ENCODE results near the gene CCR8. TPM values are rescaled to one million over a fixed set of nuclear protein-coding genes. Genes with fewer than 3 reads are reported as not detected.
"Not testable (repeated sequence)": the region's sequence is repeated elsewhere in the genome, so short reads cannot be mapped to it uniquely, and the experiment has no call there.

Gene CCR8
- total RNA-seq, 1 donor, result not detected

DNA sequence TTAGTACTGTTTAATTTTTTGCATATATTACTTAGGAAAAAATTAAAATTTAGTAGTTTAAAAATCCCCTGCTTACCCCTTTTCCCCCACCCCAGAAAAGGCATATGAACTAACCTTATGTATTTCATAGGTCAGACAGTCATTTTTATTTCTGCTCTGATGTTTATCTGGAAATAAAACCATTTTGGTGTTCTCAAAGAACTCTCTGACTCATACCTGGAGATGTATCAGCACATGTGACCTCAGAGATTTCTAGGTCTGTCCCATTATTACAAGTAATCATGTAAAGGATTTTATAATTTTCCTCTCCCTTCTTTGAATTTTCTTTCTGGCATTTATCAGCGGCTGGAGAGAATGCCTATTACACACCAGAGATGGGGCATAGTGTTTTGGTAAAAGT is 14.1 kb upstream of the CCR8 start:
- Histone ChIP-seq H3K27ac (ENCODE audit: low read depth, low read length) (no peak overlapping the region), H3K4me3 (ENCODE audit: insufficient read depth, low read length) (no peak overlapping the region), H3K79me2 (ENCODE audit: insufficient read depth, low read length) (no peaks in the 10 kb centered on the region), H3K27me3 (ENCODE audit: insufficient read depth, low read length) (no peaks in the 10 kb centered on the region), H2AFZ (ENCODE audit: low read length) (no peak overlapping the region), H3K4me2 (ENCODE audit: insufficient read depth, low read length) (no peak overlapping the region), H3K9me3 (ENCODE audit: low read depth, low read length) (no peaks in the 10 kb centered on the region), H3K36me3 (ENCODE audit: insufficient read depth, low read length) (no peaks in the 10 kb centered on the region), H4K20me1 (ENCODE audit: insufficient read depth, low read length) (no peaks in the 10 kb centered on the region), H3K4me1 (ENCODE audit: insufficient read depth, low read length) (no peaks in the 10 kb centered on the region)
- no peak for TF ChIP-seq CTCF (IDR thresholded peaks at IDR 0.05; ENCODE audit: extremely low read depth, low read depth, low read length)
- DNase-seq (ENCODE audit: insufficient read length, low spot score, missing footprints), result no peak

DNA sequence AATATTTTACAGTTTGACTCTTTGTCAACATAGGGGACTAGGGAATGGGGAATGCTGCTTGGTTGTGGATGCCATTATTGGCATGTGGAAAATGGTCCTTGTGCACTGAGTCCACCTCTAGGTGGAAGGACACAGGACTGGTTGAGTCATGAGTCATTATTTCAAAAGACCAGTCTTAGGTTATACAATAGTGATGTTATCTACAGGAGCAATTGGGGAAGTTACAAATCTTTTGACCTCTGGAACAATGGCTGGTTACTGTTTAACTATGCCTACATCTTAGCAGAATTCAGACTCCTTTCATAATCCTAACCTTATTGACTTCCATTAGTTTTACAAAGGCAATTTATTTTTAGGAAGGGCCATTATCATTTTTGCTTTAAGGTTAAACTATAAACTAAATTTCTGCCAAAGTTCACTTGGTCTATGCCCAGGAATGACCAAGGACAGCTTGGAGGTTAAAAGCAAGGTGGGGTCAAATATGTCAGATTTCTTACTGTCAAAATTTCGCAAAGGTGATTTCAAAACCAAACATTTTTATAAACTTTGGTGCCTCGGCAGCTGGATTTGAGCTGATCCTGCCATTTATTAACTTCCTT is 11.8 kb upstream of the CCR8 start:
- Histone ChIP-seq H3K4me1 (ENCODE audit: insufficient read depth, low read length) (no peaks in the 10 kb centered on the region), H2AFZ (ENCODE audit: low read length) (no peak overlapping the region), H3K36me3 (ENCODE audit: insufficient read depth, low read length) (no peaks in the 10 kb centered on the region), H4K20me1 (ENCODE audit: insufficient read depth, low read length) (no peaks in the 10 kb centered on the region), H3K4me3 (ENCODE audit: insufficient read depth, low read length) (no peak overlapping the region), H3K27ac (ENCODE audit: low read depth, low read length) (no peak overlapping the region), H3K9me3 (ENCODE audit: low read depth, low read length) (no peaks in the 10 kb centered on the region), H3K79me2 (ENCODE audit: insufficient read depth, low read length) (no peaks in the 10 kb centered on the region), H3K4me2 (ENCODE audit: insufficient read depth, low read length) (no peak overlapping the region), H3K27me3 (ENCODE audit: insufficient read depth, low read length) (no peaks in the 10 kb centered on the region)
- TF ChIP-seq CTCF (IDR thresholded peaks at IDR 0.05; ENCODE audit: extremely low read depth, low read depth, low read length), result no peak
- DNase-seq (ENCODE audit: insufficient read length, low spot score, missing footprints), result no peak

- Histone ChIP-seq H3K4me1 (ENCODE audit: insufficient read depth, low read length) (no peaks in the 10 kb centered on the region), H3K27me3 (ENCODE audit: insufficient read depth, low read length) (no peaks in the 10 kb centered on the region), H2AFZ (ENCODE audit: low read length) (no peak overlapping the region), H3K9me3 (ENCODE audit: low read depth, low read length) (no peaks in the 10 kb centered on the region), H3K4me3 (ENCODE audit: insufficient read depth, low read length) (no peak overlapping the region), H4K20me1 (ENCODE audit: insufficient read depth, low read length) (no peaks in the 10 kb centered on the region), H3K4me2 (ENCODE audit: insufficient read depth, low read length) (no peak overlapping the region), H3K36me3 (ENCODE audit: insufficient read depth, low read length) (no peaks in the 10 kb centered on the region), H3K27ac (ENCODE audit: low read depth, low read length) (no peak overlapping the region), H3K79me2 (ENCODE audit: insufficient read depth, low read length) (no peaks in the 10 kb centered on the region)
- no peak for TF ChIP-seq CTCF (IDR thresholded peaks at IDR 0.05; ENCODE audit: extremely low read depth, low read depth, low read length)
- no peak for DNase-seq (ENCODE audit: insufficient read length, low spot score, missing footprints)
These were observed 11.2 kb upstream of the CCR8 start for GRCh38 chr3:39318301-39318700.

DNA sequence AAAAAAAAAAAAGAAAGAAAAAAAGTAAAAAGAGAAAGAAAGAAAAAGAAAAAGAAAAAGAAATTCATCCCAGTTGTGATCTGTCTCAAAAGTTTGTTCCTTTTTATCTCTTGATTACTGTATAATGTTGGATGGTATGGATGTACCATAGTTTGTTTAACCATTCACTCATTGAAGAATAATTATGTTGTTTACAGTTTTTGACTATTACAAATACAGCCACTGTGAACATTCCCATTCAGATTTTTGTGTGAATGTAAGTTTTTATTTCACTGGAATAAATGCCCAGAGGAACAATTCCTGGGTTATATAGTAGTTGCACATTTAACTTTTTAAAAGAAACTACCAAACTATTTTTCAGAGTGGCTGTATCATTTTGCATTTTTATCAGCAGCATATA is 10.3 kb upstream of the CCR8 start:
- Histone ChIP-seq H4K20me1 (ENCODE audit: insufficient read depth, low read length) (no peaks in the 10 kb centered on the region), H2AFZ (ENCODE audit: low read length) (no peak overlapping the region), H3K4me2 (ENCODE audit: insufficient read depth, low read length) (no peak overlapping the region), H3K27me3 (ENCODE audit: insufficient read depth, low read length) (no peaks in the 10 kb centered on the region), H3K79me2 (ENCODE audit: insufficient read depth, low read length) (no peaks in the 10 kb centered on the region), H3K4me3 (ENCODE audit: insufficient read depth, low read length) (no peak overlapping the region), H3K4me1 (ENCODE audit: insufficient read depth, low read length) (no peaks in the 10 kb centered on the region), H3K9me3 (ENCODE audit: low read depth, low read length) (no peaks in the 10 kb centered on the region), H3K27ac (ENCODE audit: low read depth, low read length) (no peak overlapping the region), H3K36me3 (ENCODE audit: insufficient read depth, low read length) (no peaks in the 10 kb centered on the region)
- TF ChIP-seq CTCF (IDR thresholded peaks at IDR 0.05; ENCODE audit: extremely low read depth, low read depth, low read length), result no peak
- DNase-seq (ENCODE audit: insufficient read length, low spot score, missing footprints), result no peak

- not testable (repeated sequence) for H4K20me1 ChIP-seq (ENCODE audit: insufficient read depth, low read length); H3K27me3 ChIP-seq (ENCODE audit: insufficient read depth, low read length); H3K9me3 ChIP-seq (ENCODE audit: low read depth, low read length); H3K4me2 ChIP-seq (ENCODE audit: insufficient read depth, low read length); H3K79me2 ChIP-seq (ENCODE audit: insufficient read depth, low read length); DNase-seq (ENCODE audit: insufficient read length, low spot score, missing footprints); H3K4me3 ChIP-seq (ENCODE audit: insufficient read depth, low read length); H3K27ac ChIP-seq (ENCODE audit: low read depth, low read length); H3K4me1 ChIP-seq (ENCODE audit: insufficient read depth, low read length); H3K36me3 ChIP-seq (ENCODE audit: insufficient read depth, low read length); H2AFZ ChIP-seq (ENCODE audit: low read length)
These were observed 7.9 kb upstream of the CCR8 start for GRCh38 chr3:39321574-39321983.

- not testable (repeated sequence) for H3K36me3 ChIP-seq (ENCODE audit: insufficient read depth, low read length); H2AFZ ChIP-seq (ENCODE audit: low read length); H4K20me1 ChIP-seq (ENCODE audit: insufficient read depth, low read length); H3K79me2 ChIP-seq (ENCODE audit: insufficient read depth, low read length); H3K4me1 ChIP-seq (ENCODE audit: insufficient read depth, low read length); DNase-seq (ENCODE audit: insufficient read length, low spot score, missing footprints); H3K4me2 ChIP-seq (ENCODE audit: insufficient read depth, low read length); H3K27ac ChIP-seq (ENCODE audit: low read depth, low read length); H3K9me3 ChIP-seq (ENCODE audit: low read depth, low read length); H3K27me3 ChIP-seq (ENCODE audit: insufficient read depth, low read length); H3K4me3 ChIP-seq (ENCODE audit: insufficient read depth, low read length)
These were observed 7.2 kb upstream of the CCR8 start for GRCh38 chr3:39322209-39322715.
